DND-41 (cell line): ENCODE results near the gene SLC25A43.
"Not testable (repeated sequence)": the region's sequence is repeated elsewhere in the genome, so short reads cannot be mapped to it uniquely, and the experiment has no call there.

ENCODE experiments used
- ATAC-seq: fragments of 200-7000 bp; cut with Tn5 transposase; 3 replicates; pipeline ENCODE4 v1.9.1; 2021; ENCODE audit warnings: low read depth; ENCODE audit not compliant: insufficient read depth
- DNase-seq: peaks from one replicate; pipeline ENCODE4 v3.0.0-alpha.2; 2020
- H2AFZ ChIP-seq: 2 replicates; pipeline ENCODE4 v1.6.0; 2012; ENCODE audit warnings: low read depth, low read length
- H3K27ac ChIP-seq: 2 replicates; pipeline ENCODE4 v1.5.1; 2012; ENCODE audit warnings: low read length, inconsistent platforms
- H3K27me3 ChIP-seq: fragments of 200-600 bp; sonication (generic); 2 replicates; pipeline ENCODE4 v1.6.0; 2012; ENCODE audit warnings: low read length, mild to moderate bottlenecking, inconsistent platforms; ENCODE audit not compliant: insufficient read depth, poor library complexity
- H3K36me3 ChIP-seq: 2 replicates; pipeline ENCODE4 v1.5.1; 2012; ENCODE audit warnings: low read length, inconsistent platforms; ENCODE audit not compliant: insufficient read depth
- H3K4me1 ChIP-seq: 2 replicates; pipeline ENCODE4 v1.5.1; 2012; ENCODE audit warnings: mild to moderate bottlenecking, low read length; ENCODE audit not compliant: insufficient read depth
- H3K4me2 ChIP-seq: 2 replicates; pipeline ENCODE4 v1.6.0; 2012; ENCODE audit warnings: mild to moderate bottlenecking, moderate library complexity, low read length, inconsistent platforms; ENCODE audit not compliant: insufficient read depth
- H3K4me3 ChIP-seq, 2 experiments: fragments of 200-600 bp in 1 of 2; shearing (Covaris generic) in 1 of 2; 2 replicates each; pipeline ENCODE4 v1.5.1; 2012 to 2016; ENCODE audit warnings: inconsistent platforms in 2 of 2, low read length in 2 of 2, mild to moderate bottlenecking in 2 of 2, low read depth in 1 of 2, moderate library complexity in 1 of 2
- H3K79me2 ChIP-seq: 2 replicates; pipeline ENCODE4 v1.6.0; 2012; ENCODE audit warnings: low read length, inconsistent platforms; ENCODE audit not compliant: insufficient read depth
- H3K9ac ChIP-seq: 2 replicates; pipeline ENCODE4 v1.6.0; 2012; ENCODE audit warnings: low read depth, mild to moderate bottlenecking, inconsistent platforms, low read length, moderate library complexity
- H3K9me3 ChIP-seq: 2 replicates; pipeline ENCODE4 v1.5.1; 2012; ENCODE audit warnings: low read length, moderate library complexity, mild to moderate bottlenecking, inconsistent platforms; ENCODE audit not compliant: insufficient read depth, severe bottlenecking
- H4K20me1 ChIP-seq: 2 replicates; pipeline ENCODE4 v1.6.0; 2012; ENCODE audit warnings: low read length; ENCODE audit not compliant: insufficient read depth
- CTCF ChIP-seq: IDR thresholded peaks from 2 replicates; pipeline ENCODE4 v1.5.1; 2012; ENCODE audit warnings: borderline replicate concordance, low read length, moderate library complexity, mild to moderate bottlenecking; ENCODE audit not compliant: poor library complexity, severe bottlenecking; ENCODE audit errors: extremely low read depth
- EZH2 ChIP-seq: IDR thresholded peaks from 3 replicates; pipeline ENCODE4 v1.6.1; 2012; ENCODE audit warnings: borderline replicate concordance, low read depth, mild to moderate bottlenecking, moderate library complexity, low read length, inconsistent platforms; ENCODE audit not compliant: severe bottlenecking

Gene SLC25A43

GRCh38 chrX:119486745-119487144 lies 87.6 kb downstream of the SLC25A43 start:
- Histone ChIP-seq H3K4me1 (no peaks in the 10 kb centered on the region), H3K9me3 (no peaks in the 10 kb centered on the region), H4K20me1 (no peaks in the 10 kb centered on the region)

DNA sequence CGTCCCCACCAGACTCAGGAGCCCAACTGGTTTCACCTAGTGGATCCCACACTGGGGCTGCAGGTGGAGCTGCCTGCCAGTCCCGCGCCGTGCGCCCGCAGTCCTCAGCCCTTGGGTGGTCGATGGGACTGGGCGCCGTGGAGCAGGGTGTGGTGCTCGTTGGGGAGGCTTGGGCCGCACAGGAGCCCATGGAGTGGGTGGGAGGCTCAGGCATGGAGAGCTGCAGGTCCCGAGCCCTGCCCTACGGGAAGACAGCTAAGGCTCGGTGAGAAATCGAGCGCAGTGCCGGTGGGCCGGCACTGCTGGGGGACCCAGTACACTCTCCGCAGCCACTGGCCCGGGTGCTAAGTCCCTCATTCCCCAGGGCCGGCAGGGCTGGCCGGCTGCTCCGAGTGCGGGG lies 88.6 kb downstream of the SLC25A43 start:
- H3K9me3 ChIP-seq, H3K79me2 ChIP-seq: not testable (repeated sequence)

More at GRCh38 chrX:119486745-119487144, 87.6 kb downstream of the SLC25A43 start:
- Histone ChIP-seq H3K4me2 (no peak overlapping the region), H3K79me2 (no peaks in the 10 kb centered on the region), H3K27ac (no peak overlapping the region), H3K4me3 (no peak overlapping the region), H2AFZ (no peak overlapping the region), H3K9ac (no peak overlapping the region), H3K27me3 (no peaks in the 10 kb centered on the region), H3K36me3 (no peaks in the 10 kb centered on the region)
- no peak for TF ChIP-seq EZH2
- no peak for TF ChIP-seq CTCF
- ATAC-seq (no peak), DNase-seq (no peak)

DNA sequence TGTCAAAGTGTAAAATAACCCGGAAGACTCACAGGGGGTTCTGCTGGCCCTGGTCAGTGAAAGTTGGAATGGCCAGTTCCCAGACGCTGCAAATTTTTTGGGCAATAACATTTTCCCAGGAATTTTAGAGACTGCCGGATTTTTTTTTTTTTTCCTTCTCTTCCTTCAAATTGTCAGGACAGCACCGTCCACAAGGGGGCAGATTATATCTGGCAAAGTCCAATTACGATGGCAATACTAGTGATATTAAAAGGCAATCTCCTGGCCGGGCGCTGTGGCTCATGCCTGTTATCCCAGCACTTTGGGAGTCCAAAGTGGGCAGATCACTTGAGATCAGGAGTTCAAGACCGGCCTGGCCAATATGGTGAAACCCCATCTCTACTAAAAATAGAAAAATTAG lies 89.6 kb downstream of the SLC25A43 start:
- Histone ChIP-seq H3K4me3 (no peak overlapping the region), H3K27ac (no peak overlapping the region), H3K27me3 (no peaks in the 10 kb centered on the region), H3K4me1 (no peaks in the 10 kb centered on the region), H3K9me3 (no peaks in the 10 kb centered on the region), H3K79me2 (no peaks in the 10 kb centered on the region), H2AFZ (no peak overlapping the region), H3K36me3 (no peaks in the 10 kb centered on the region), H4K20me1 (no peaks in the 10 kb centered on the region), H3K9ac (no peak overlapping the region), H3K4me2 (no peak overlapping the region)
- ATAC-seq (no peak; the same call in 2 of the 3 replicates), DNase-seq (peak; percentile 44)
- TF ChIP-seq CTCF (peak; percentile 63), EZH2 (no peak)

More for the DNA sequence above, 88.6 kb downstream of the SLC25A43 start:
- not testable (repeated sequence) for H4K20me1 ChIP-seq, H3K4me3 ChIP-seq, H3K9ac ChIP-seq, H3K27ac ChIP-seq, H3K4me1 ChIP-seq, H2AFZ ChIP-seq, DNase-seq, H3K27me3 ChIP-seq, H3K4me2 ChIP-seq, ATAC-seq, H3K36me3 ChIP-seq

DNA sequence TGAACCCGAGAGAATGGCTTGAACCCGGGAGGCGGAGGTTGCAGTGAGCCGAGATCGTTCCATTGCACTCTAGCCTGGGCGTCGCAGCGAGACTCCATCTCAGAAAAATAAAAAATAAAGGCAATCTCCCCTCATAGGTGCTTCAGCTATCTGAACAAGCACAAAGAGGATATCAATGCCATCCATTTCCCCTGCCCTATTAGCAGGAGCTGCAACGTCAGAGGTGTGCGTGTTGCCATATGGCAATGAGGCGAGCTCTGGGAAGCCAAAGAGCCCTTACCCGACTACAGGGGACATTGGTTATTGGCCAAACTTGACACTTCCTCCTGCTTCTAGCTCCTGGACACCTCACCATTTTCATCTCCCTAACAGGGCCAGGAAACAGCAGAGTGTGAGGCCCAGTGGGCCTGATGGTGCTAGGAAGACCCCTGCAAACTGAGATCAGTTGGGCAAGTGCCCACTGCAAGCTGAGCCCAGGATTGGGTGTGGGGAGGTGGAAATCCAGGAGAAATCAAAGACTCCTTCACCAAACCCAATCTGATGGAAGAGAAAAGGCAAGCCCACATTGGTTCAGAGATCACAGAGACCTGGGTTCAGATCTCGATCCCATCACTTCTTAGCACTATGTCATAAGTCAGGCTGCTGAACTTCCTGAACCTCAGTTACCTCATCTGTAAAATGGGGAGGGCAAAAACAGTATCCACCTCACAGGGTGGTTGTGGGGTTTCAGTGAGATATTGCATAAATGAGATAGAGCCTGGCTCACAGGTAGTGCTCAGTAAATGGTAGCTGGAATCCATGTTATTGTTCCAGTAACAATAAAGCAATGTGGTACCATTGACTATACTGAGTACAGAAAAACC lies 90.3 kb downstream of the SLC25A43 start:
- Histone ChIP-seq H3K9me3 (no peaks in the 10 kb centered on the region), H3K36me3 (no peaks in the 10 kb centered on the region), H3K9ac (no peak overlapping the region), H3K27ac (no peak overlapping the region), H3K27me3 (no peaks in the 10 kb centered on the region), H3K79me2 (no peaks in the 10 kb centered on the region), H3K4me1 (no peaks in the 10 kb centered on the region), H3K4me2 (no peak overlapping the region), H2AFZ (no peak overlapping the region), H3K4me3 (no peak overlapping the region), H4K20me1 (no peaks in the 10 kb centered on the region)
- TF ChIP-seq CTCF (no peak), EZH2 (no peak)
- no peak for ATAC-seq
- DNase-seq: no peak
